ENCODE data around the gene AEBP2. TPM values are rescaled to one million over a fixed set of nuclear protein-coding genes. Genes with fewer than 3 reads are reported as not detected.
"Not testable (repeated sequence)": the region's sequence is repeated elsewhere in the genome, so short reads cannot be mapped to it uniquely, and the experiment has no call there.

The AEBP2 gene
- total RNA-seq, 4 donors from 2014 or later = 47.7 to 89.5 (median 56.7) TPM

DNA sequence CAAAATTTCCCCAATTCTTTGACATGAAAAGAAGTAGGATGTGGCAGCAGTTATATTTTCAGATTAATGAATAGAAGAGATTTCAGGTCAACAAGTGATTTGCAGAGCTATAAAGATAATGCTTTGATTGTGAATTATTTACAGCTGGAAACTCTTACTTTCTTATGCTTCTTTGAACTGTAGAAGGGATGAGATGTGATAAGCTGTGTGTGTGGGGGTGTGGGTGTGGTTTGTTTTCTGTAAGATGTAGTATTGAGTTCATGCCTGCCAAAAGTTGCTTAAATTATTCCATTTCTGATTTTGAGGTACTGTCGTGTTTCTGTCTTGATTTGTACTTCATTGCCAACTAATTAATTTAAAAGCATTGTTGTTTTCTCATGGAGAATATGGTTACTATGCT, 22.7 kb downstream of the AEBP2 start:
- Histone ChIP-seq H3K27ac (no peak overlapping the region), H3K4me3 (no peak overlapping the region), H3K9me3 (no peaks in the 10 kb centered on the region), H3K4me1 (peaks cover 16% of the 10 kb centered on the region), H3K27me3 (no peaks in the 10 kb centered on the region), H3K36me3 (peaks cover 18% of the 10 kb centered on the region)
- TF ChIP-seq, protein P1, sequence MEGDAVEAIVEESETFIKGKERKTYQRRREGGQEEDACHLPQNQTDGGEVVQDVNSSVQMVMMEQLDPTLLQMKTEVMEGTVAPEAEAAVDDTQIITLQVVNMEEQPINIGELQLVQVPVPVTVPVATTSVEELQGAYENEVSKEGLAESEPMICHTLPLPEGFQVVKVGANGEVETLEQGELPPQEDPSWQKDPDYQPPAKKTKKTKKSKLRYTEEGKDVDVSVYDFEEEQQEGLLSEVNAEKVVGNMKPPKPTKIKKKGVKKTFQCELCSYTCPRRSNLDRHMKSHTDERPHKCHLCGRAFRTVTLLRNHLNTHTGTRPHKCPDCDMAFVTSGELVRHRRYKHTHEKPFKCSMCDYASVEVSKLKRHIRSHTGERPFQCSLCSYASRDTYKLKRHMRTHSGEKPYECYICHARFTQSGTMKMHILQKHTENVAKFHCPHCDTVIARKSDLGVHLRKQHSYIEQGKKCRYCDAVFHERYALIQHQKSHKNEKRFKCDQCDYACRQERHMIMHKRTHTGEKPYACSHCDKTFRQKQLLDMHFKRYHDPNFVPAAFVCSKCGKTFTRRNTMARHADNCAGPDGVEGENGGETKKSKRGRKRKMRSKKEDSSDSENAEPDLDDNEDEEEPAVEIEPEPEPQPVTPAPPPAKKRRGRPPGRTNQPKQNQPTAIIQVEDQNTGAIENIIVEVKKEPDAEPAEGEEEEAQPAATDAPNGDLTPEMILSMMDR (IDR thresholded peaks at IDR 0.05) = no peak
- TF ChIP-seq POLR2A (IDR thresholded peaks at IDR 0.05) (no peak), EP300 (IDR thresholded peaks at IDR 0.05) (no peak), POLR2AphosphoS5 (IDR thresholded peaks at IDR 0.05) (no peak)
- no peak for DNase-seq (ENCODE audit: low spot score in 2 of 2)
- WGBS = 3% methylated on average over 1 of the region's 1 CpG

DNA sequence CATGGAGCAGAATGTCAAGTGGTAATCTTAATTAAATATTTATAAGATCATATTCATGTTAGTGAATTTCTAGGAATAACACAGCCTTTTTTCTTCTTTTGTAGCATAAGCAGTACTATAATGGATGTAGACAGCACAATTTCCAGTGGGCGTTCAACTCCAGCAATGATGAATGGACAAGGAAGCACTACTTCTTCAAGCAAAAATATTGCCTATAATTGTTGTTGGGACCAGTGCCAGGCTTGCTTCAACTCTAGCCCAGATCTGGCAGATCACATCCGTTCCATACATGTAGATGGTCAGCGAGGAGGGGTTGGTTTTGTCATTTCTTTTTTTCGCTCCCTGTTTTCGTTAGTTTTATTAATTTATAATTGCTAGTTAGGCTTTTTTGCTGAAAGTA, 23.1 kb downstream of the AEBP2 start:
- Histone ChIP-seq H3K36me3 (peaks cover 22% of the 10 kb centered on the region), H3K4me3 (no peak overlapping the region), H3K4me1 (peaks cover 12% of the 10 kb centered on the region), H3K9me3 (no peaks in the 10 kb centered on the region), H3K27me3 (no peaks in the 10 kb centered on the region), H3K27ac (no peak overlapping the region)
- DNase-seq (ENCODE audit: low spot score in 2 of 2) = no peak
- no peak for TF ChIP-seq POLR2AphosphoS5 (IDR thresholded peaks at IDR 0.05)
- TF ChIP-seq EP300 (IDR thresholded peaks at IDR 0.05) = no peak
- no peak for TF ChIP-seq POLR2A (IDR thresholded peaks at IDR 0.05)
- TF ChIP-seq, protein P1 (IDR thresholded peaks at IDR 0.05) = no peak
- 70% methylated on average over 5 of the region's 5 CpGs for WGBS

DNA sequence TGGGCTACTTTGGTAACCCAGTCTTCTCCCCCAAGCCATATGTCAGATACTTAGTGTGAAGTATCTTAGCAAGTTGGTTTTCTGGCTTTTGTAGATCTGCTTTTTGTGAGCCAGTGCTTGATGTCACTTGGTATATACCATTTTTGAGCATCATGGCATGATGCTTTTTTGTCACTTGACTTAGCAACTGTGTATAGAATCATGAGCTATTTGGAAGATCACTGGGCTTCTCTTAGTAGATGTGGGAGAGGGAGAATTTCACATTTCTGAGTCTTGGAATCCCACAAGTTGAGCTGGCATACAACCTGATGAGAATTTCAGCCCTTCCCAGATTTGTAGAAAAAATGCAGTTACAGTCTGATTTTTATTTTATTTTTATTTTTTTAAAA, 24.9 kb downstream of the AEBP2 start:
- Histone ChIP-seq H3K27me3 (no peaks in the 10 kb centered on the region), H3K9me3 (no peaks in the 10 kb centered on the region), H3K4me1 (peaks cover 12% of the 10 kb centered on the region), H3K27ac (no peak overlapping the region), H3K36me3 (peaks cover 34% of the 10 kb centered on the region), H3K4me3 (no peak overlapping the region)
- TF ChIP-seq, protein P1 (IDR thresholded peaks at IDR 0.05) = no peak
- TF ChIP-seq POLR2AphosphoS5 (IDR thresholded peaks at IDR 0.05) = no peak
- TF ChIP-seq EP300 (IDR thresholded peaks at IDR 0.05) = no peak
- no peak for TF ChIP-seq POLR2A (IDR thresholded peaks at IDR 0.05)
- DNase-seq (ENCODE audit: low spot score in 2 of 2) = no peak

DNA sequence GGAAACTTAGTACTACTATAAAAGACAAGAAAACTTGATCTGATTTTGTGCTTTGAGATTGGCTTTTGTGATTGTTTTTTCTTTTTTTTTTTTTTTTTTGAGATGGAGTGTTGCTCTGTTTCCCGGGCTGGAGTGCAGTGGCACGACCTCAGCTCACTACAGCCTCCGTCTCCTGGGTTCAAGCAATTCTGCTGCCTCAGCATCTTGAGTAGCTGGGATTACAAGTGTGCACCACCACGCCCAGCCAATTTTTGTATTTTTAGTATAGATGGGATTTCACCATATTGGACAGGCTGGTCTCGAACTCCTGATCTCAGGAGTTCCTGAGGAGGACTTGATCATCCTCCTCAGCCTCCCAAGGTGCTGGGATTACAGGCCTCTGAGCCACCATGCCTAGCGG, 26.4 kb downstream of the AEBP2 start:
- TF ChIP-seq POLR2AphosphoS5 (IDR thresholded peaks at IDR 0.05) = no peak
- TF ChIP-seq EP300 (IDR thresholded peaks at IDR 0.05) = no peak
- Histone ChIP-seq H3K36me3 (peaks cover 36% of the 10 kb centered on the region), H3K9me3 (no peaks in the 10 kb centered on the region), H3K27ac (no peak overlapping the region), H3K4me1 (peaks cover 12% of the 10 kb centered on the region), H3K27me3 (no peaks in the 10 kb centered on the region), H3K4me3 (no peak overlapping the region)
- WGBS = 94% methylated on average over 6 of the region's 6 CpGs
- no peak for DNase-seq (ENCODE audit: low spot score in 2 of 2)

DNA sequence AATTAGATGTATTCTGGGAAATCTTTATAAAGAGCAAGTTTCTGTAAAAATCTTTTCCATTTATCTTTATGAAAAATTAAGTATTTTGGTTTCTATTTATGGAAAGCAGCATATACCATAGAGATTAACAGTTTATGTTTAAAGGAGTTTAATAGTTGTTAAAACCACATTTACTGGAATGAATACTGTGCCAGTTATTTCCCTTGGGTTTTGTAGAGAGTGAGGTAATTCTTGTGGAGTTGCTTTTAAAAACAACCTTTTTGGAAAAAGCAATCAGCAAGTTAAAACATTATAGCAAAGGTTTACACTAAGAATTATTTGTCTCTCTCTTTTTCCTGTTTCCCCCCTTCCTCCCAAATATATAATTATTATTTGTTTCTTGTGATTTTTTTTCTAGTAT, 34.9 kb downstream of the AEBP2 start:
- DNase-seq (ENCODE audit: low spot score in 2 of 2) = no peak
- no peaks in the 10 kb centered on the region for H3K9me3 ChIP-seq
- H3K4me3 ChIP-seq = no peak overlapping the region
- H3K27ac ChIP-seq = no peak overlapping the region
- no peaks in the 10 kb centered on the region for H3K4me1 ChIP-seq
- TF ChIP-seq, protein P1 (IDR thresholded peaks at IDR 0.05) = no peak
- no peak for TF ChIP-seq POLR2A (IDR thresholded peaks at IDR 0.05)
- TF ChIP-seq EP300 (IDR thresholded peaks at IDR 0.05) = no peak
- TF ChIP-seq POLR2AphosphoS5 (IDR thresholded peaks at IDR 0.05) = no peak
- peaks cover 20% of the 10 kb centered on the region for H3K36me3 ChIP-seq
- H3K27me3 ChIP-seq = no peaks in the 10 kb centered on the region

DNA sequence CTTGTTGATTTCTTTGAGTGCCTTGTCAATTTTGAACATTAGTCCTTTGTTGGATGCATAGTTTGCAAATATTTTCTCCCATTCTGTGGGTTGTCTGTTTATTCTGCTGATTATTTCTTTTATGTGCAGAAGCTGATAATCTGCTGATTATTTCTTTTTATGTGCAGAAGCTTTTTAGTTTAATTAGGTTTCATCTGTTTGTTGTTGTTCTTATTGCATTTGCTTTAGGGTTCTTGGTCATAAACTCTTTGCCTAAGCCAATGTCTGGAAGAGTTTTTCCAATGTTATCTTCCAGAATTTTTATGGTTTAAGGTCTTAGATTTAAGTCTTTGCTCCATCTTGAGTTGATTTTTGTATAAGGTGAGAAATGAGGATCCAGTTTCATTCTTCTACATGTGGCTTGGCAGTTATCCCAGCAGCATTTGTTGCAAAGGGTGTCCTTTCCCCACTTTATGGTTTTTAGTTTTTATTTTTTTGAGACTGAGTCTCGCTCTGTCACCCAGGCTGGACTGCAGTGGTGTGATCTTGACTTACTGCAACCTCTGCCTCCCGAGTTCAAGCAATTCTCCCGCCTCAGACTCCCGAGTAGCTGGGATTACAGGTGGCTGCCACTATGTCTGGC, 36.7 kb downstream of the AEBP2 start:
- not testable (repeated sequence) for H3K4me1 ChIP-seq; H3K27me3 ChIP-seq; H3K4me3 ChIP-seq; H3K9me3 ChIP-seq; DNase-seq (ENCODE audit: low spot score in 2 of 2); H3K27ac ChIP-seq
- peaks cover 25% of the 10 kb centered on the region for H3K36me3 ChIP-seq
- 88% methylated on average over 4 of the region's 4 CpGs for WGBS

All from suprapubic skin (tissue), 4 donors.